WTC11 (cell line): Measurements from ENCODE around the gene CAMTA1. TPM values are rescaled to one million over a fixed set of nuclear protein-coding genes. Genes with fewer than 3 reads are reported as not detected.
"Not testable (repeated sequence)": the region's sequence is repeated elsewhere in the genome, so short reads cannot be mapped to it uniquely, and the experiment has no call there.

Source experiments
- ATAC-seq: fragments of 200-7000 bp; cut with Tn5 transposase; 2 replicates; pipeline ENCODE4 v1.10.0; 2021; ENCODE audit warnings: mild to moderate bottlenecking, moderate library complexity
- CTCF ChIA-PET: fragments of 300-600 bp; sonication (Branson Sonifier 250); formaldehyde crosslinking; loops from one replicate; lab custom pipeline; 2021; ENCODE audit warnings: antibody characterized with exemption; lab: Charles Lee
- POLR2A ChIA-PET: fragments of 350-600 bp; sonication (Branson Sonifier 250); formaldehyde crosslinking; loops from one replicate; lab custom pipeline; 2021; ENCODE audit warnings: antibody characterized with exemption; lab: Charles Lee
- DNase-seq: peaks from one replicate; pipeline ENCODE4 v3.0.0; 2021; ENCODE audit warnings: low spot score
- H3K27ac Mint-ChIP-seq: 2 replicates; pipeline ENCODE4 v1.8.0; 2021; ENCODE audit warnings: mixed read lengths
- H3K27me3 Mint-ChIP-seq: 2 replicates; pipeline ENCODE4 v1.8.0; 2021; ENCODE audit warnings: low read depth, mild to moderate bottlenecking, moderate library complexity, mixed read lengths
- H3K36me3 Mint-ChIP-seq: 2 replicates; pipeline ENCODE4 v1.8.0; 2021; ENCODE audit warnings: mixed read lengths
- H3K4me1 Mint-ChIP-seq: 2 replicates; pipeline ENCODE4 v1.8.0; 2022; ENCODE audit warnings: mixed read lengths
- H3K4me3 Mint-ChIP-seq: 2 replicates; pipeline ENCODE4 v1.8.0; 2021; ENCODE audit warnings: mild to moderate bottlenecking, moderate library complexity, mixed read lengths
- H3K9me3 Mint-ChIP-seq: 2 replicates; pipeline ENCODE4 v1.8.0; 2021; ENCODE audit warnings: mixed read lengths
- ATF3 ChIP-seq: sonication (generic); formaldehyde crosslinking; conservative IDR thresholded peaks from 2 replicates; pipeline ENCODE4 v1.8.1; 2022; ENCODE audit warnings: mild to moderate bottlenecking, missing genetic modification reagents
- ETV6 ChIP-seq: sonication (generic); formaldehyde crosslinking; IDR thresholded peaks from 2 replicates; pipeline ENCODE4 v1.8.1; 2022; ENCODE audit warnings: mild to moderate bottlenecking, missing genetic modification reagents
- HMGXB4 ChIP-seq: sonication (generic); formaldehyde crosslinking; IDR thresholded peaks from 2 replicates; pipeline ENCODE4 v1.8.1; 2023; ENCODE audit warnings: mild to moderate bottlenecking, moderate library complexity, missing genetic modification reagents
- NFATC4 ChIP-seq: fragments of 250-450 bp; sonication (Bioruptor Pico); IDR thresholded peaks from 2 replicates; pipeline ENCODE4 v1.9.0; 2021; ENCODE audit warnings: mild to moderate bottlenecking
- NFYB ChIP-seq: sonication (generic); formaldehyde crosslinking; conservative IDR thresholded peaks from 2 replicates; pipeline ENCODE4 v1.8.0; 2022; ENCODE audit warnings: low read depth, missing genetic modification reagents
- NR3C1 ChIP-seq: sonication (generic); formaldehyde crosslinking; conservative IDR thresholded peaks from 2 replicates; pipeline ENCODE4 v1.8.1; 2023; ENCODE audit warnings: low read depth, mild to moderate bottlenecking, missing genetic modification reagents
- PREB ChIP-seq: sonication (generic); formaldehyde crosslinking; IDR thresholded peaks from 2 replicates; pipeline ENCODE4 v1.8.1; 2022; ENCODE audit warnings: mild to moderate bottlenecking, missing genetic modification reagents, moderate library complexity, borderline replicate concordance
- RORB ChIP-seq: fragments of 250-450 bp; sonication (Bioruptor Pico); IDR thresholded peaks from 2 replicates; pipeline ENCODE4 v1.9.0; 2021; ENCODE audit warnings: mild to moderate bottlenecking
- ZNF281 ChIP-seq: sonication (generic); formaldehyde crosslinking; IDR thresholded peaks from 2 replicates; pipeline ENCODE4 v1.8.0; 2023; ENCODE audit warnings: mild to moderate bottlenecking, missing genetic modification reagents
- ZNF532 ChIP-seq: fragments of 250-450 bp; sonication (Bioruptor Pico); IDR thresholded peaks from 2 replicates; pipeline ENCODE4 v1.9.0; 2021; ENCODE audit warnings: mild to moderate bottlenecking, borderline replicate concordance
- total RNA-seq: library from RNA; stranded (reverse); gene quantifications from 3 replicates; pipeline ENCODE4 v1.2.3, GENCODE V29; 2021

Gene CAMTA1
- total RNA-seq, 1 experiment from 2014 or later, result 86.4 TPM

- TF ChIP-seq ATF3 (CRISPR knock-in tag) (no peak), RORB (no peak), PREB (CRISPR knock-in tag) (no peak), ZNF281 (CRISPR knock-in tag) (no peak), NR3C1 (CRISPR knock-in tag) (no peak), NFYB (no peak), HMGXB4 (CRISPR knock-in tag) (no peak)
- TF ChIP-seq, all 79 proteins: peak for 0
Measured at GRCh38 chr1:7595336-7595735, 810.1 kb downstream of the CAMTA1 start (continued).

- H3K27ac Mint-ChIP-seq, result no peak overlapping the region
- H3K9me3 Mint-ChIP-seq, result peaks cover 13% of the 10 kb centered on the region
- ChIA-PET CTCF (interaction anchor here (1.0 to 2.2 kb wide), 2 partner anchors 13 to 51 kb away, joined by 5 read pairs; no protein-coding TSS in a partner anchor), POLR2A (no interaction called here)
- H3K4me1 Mint-ChIP-seq, result 0 out of 2 replicates have a peak, but pooled peaks cover 2% of the 10 kb centered on the region
- TF ChIP-seq ZNF532 (CRISPR knock-in tag) (no peak), ETV6 (CRISPR knock-in tag) (no peak), ATF3 (CRISPR knock-in tag) (no peak), NFATC4 (CRISPR knock-in tag) (no peak)
- no peak overlapping the region for H3K4me3 Mint-ChIP-seq
- ATAC-seq (no peak), DNase-seq (no peak)
- H3K27me3 Mint-ChIP-seq, result peaks cover 2% of the 10 kb centered on the region; the same call in 1 of the 2 replicates
- H3K36me3 Mint-ChIP-seq, result peaks cover 10% of the 10 kb centered on the region
Measured at GRCh38 chr1:7596126-7596965, 811.1 kb downstream of the CAMTA1 start.

- DNase-seq, CTCF ChIA-PET, H3K4me3 Mint-ChIP-seq, H3K36me3 Mint-ChIP-seq, H3K4me1 Mint-ChIP-seq, H3K27me3 Mint-ChIP-seq, H3K27ac Mint-ChIP-seq, ATAC-seq, POLR2A ChIA-PET: not testable (repeated sequence)
- H3K9me3 Mint-ChIP-seq, result peaks cover 18% of the 10 kb centered on the region
Measured at GRCh38 chr1:7598058-7598457, 812.8 kb downstream of the CAMTA1 start.

- H3K4me3 Mint-ChIP-seq, ATAC-seq, CTCF ChIA-PET, POLR2A ChIA-PET, H3K27ac Mint-ChIP-seq, DNase-seq: not testable (repeated sequence)
- peaks cover 11% of the 10 kb centered on the region for H3K27me3 Mint-ChIP-seq
- H3K9me3 Mint-ChIP-seq, result peaks cover 43% of the 10 kb centered on the region
- peaks cover 20% of the 10 kb centered on the region for H3K4me1 Mint-ChIP-seq
- peaks cover 25% of the 10 kb centered on the region for H3K36me3 Mint-ChIP-seq
Measured at GRCh38 chr1:7604906-7605305, 819.7 kb downstream of the CAMTA1 start.
